HG03039 (cell line): Measurements from ENCODE around the gene CRTC3.
"Not testable (repeated sequence)": the region's sequence is repeated elsewhere in the genome, so short reads cannot be mapped to it uniquely, and the experiment has no call there.

Source experiments
- ATAC-seq: cut with Tn5 transposase; IDR thresholded peaks from one replicate; pipeline ENCODE4 v1.9.1; 2021; ENCODE audit warnings: mild to moderate bottlenecking, moderate library complexity; ENCODE audit not compliant: unreplicated experiment

The CRTC3 gene

DNA sequence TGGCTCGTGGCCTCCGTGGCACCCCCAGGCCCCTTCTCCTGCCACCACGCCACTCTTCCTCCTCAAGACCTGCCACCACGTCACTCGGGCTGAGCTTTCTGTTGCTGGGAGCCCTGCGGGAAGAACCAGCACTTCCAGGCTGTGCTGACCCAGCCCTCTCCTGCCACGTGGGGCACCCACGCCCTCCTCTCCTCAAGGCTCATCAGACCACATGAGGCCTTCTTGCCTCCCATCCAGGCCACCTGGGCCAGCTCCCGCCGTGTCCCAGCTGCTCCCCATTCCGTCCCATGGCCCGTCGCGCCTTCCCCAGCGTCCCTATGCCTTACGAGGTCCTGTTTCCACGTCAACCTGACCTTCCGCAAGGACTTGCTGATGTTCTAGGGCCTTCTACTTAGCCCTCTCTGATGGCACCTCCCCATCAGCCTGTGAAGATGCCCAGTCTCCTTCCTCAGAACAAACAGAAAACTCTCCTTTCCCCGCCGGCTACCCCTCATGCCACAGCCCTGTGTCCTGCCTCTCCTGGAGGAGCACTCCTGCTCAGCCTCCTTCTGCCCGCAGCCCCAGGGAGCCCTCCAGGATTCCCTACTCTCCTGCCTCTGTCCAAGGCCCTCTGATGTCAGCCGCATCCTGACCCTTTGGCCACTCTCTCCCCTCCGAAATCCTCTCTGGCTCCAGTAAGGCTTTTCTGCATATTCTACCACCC lies 116.3 kb downstream of the CRTC3 start:
- no peak for ATAC-seq

GRCh38 chr15:90646662-90647305 lies 117.1 kb downstream of the CRTC3 start:
- no peak for ATAC-seq

DNA sequence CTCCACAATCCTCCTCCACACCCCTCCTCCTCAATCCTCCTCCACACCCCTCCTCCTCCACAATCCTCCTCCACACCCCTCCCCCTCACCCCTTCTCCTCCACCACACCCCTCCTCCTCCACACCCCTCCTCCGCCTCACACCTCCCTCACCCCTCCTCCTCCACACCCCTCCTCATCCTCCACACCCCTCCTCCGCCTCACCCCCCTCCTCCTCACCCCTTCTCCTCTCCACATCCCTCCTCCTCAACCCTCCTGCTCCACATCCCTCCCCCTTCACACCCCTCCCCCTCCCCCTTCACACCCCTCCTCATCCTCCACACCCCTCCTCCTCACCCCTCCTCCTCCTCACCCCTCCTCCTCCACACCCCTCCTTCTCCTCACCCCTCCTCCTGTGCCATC lies 117.6 kb downstream of the CRTC3 start:
- ATAC-seq: no peak

GRCh38 chr15:90648137-90649070 lies 118.7 kb downstream of the CRTC3 start:
- no peak for ATAC-seq

GRCh38 chr15:90650117-90650955 lies 120.6 kb downstream of the CRTC3 start:
- no peak for ATAC-seq

DNA sequence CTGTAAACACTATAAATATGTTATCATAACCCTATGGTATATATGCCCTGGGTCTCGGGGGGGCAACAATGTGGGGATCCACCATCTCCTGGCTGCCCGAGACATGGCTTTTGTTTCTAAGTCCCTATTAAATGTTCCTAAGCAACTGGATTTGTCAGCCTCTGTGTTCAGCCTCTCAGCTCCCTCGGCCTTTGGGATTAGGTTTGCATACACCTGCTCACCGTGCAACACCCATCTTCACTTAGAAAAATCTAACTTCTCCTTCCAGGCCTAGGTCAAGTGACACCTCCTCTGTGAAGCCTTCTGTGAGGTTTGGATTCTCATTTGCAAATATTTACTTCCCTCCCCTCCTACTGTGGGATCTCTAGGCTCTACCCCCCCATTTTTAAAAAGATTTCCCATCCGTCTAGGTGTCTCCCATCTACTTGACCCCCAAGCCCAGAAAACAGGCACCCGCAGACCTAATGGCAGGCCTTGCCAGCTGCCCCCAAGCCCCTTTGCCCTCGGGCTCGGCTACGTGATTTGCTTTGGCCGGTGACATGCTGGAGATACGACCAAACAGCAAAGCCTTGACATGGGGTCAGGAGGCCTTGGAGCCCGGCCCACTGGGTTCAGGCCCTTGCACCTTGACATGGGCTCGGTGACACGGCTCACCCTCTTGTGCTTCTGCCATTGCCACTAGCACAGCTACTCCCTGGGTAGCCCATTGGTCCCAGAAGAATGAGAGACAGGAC lies 121.4 kb downstream of the CRTC3 start:
- no peak for ATAC-seq

DNA sequence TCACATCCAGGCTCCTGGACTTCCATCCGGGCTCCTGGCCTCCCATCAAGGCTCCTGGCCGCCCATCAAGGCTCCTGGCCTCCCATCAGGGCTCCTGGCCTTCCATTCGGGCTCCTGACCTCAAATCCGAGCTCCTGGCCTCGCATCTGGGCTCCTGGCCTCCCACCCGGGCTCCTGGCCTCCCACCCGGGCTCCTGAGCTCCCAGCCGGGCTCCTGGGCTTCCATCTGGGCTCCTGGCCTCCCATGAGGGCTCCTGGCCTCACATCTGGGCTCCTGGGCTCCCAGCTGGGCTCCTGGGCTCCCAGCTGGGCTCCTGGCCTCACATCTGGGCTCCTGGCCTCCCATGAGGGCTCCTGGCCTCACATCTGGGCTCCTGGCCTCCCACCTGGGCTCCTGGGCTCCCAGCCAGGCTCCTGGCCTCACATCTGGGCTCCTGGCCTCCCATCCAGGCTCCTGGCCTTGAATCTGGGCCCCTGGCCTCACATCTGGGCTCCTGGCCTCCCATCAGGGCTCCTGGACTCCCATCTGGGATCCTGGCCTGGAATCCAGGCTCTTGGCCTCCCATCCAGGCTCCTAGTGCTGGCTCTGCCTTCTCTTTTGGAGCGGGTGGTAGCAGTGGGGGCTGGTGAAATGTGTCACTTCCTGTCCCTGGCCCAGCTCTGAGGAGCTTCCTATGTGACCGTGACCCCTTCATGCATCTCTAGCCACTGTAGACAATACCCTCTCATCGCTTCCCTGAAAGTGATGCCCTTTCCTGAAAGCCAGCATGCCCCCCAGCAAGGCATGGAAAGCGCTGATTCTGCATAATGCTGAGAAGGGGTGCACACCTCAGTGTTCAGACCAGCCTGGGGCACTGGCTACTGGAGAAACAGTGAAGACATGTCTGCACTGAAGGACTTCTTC lies 124.8 kb downstream of the CRTC3 start:
- no peak for ATAC-seq

DNA sequence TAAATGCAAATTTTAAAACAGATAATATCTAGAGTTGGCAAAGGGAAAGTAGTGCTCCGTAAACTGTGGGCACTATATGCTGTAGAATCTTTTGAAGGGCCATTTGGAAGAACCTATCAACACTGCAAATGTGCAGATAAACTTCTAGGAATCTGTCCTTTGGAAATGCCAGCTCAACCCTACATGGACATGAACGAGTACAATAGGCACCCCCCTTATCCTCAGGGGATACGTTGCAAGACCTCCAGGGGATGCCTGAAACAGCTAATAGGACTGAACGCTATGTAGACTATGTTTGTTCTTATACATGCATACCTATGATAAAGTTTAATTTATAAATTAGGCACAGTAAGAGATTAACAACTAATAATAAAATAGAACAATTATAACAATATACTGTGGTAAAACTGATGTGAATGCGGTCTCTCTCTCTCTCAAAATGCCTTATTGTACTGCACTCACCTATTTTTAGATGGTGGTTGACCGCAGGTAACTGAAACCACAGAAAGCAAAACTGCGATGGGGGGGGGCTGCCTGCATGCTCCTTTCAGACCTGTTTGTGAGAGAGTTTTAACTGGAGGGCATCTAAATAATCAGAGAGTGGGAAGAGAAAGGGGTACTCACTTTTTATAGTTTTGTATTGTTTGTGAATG lies 127.9 kb downstream of the CRTC3 start:
- not testable (repeated sequence) for ATAC-seq

- no peak for ATAC-seq
Measured at GRCh38 chr15:90659481-90659880, 129.8 kb downstream of the CRTC3 start.

GRCh38 chr15:90660195-90660998 lies 130.7 kb downstream of the CRTC3 start:
- ATAC-seq: peak; percentile 51

GRCh38 chr15:90660999-90661330 lies 131.2 kb downstream of the CRTC3 start:
- not testable (repeated sequence) for ATAC-seq

- not testable (repeated sequence) for ATAC-seq
Measured at GRCh38 chr15:90664081-90664461, 134.3 kb downstream of the CRTC3 start.

- peak; percentile 2 for ATAC-seq
Measured at GRCh38 chr15:90664650-90665287, 135.0 kb downstream of the CRTC3 start.

GRCh38 chr15:90665288-90666134 lies 135.8 kb downstream of the CRTC3 start:
- peak; percentile 57 for ATAC-seq

DNA sequence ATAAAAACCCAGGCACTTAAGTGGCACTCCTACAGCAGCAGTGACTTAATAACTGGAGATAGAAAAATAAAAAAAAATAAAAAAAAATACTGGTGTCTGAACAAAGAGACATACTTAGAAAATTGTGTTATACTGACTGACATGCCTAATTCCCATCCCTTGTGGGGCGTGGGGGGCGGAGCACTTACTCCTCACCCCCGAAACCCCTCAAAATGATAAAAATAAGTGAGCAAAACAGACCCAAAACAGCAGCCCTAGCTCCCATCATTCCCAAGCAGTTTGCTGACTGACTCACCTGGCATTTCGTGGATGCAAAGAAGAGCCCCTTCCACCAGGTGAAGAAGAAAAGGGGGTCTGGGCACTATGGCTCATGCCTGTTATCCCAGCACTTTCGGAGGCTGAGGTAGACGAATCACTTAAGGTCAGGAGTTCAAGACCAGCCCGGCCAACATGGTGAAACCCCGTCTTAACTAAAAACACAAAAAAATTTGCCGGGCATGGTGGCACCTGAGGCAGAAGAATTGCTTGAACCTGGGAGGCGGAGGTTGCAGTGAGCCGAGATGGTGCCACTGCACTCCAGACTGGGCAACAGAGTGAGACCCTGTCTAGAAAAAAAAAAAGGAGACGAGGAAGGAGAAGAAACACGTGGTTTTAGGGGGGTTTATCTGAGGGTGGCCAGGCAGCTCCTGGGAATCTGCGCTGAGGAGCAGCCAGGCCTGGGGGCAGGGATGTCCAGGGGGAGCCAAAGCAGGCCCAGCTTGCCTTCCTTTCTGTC lies 136.6 kb downstream of the CRTC3 start:
- ATAC-seq: no peak
